Measurements from ENCODE around the gene GPR55.

The GPR55 gene

DNA sequence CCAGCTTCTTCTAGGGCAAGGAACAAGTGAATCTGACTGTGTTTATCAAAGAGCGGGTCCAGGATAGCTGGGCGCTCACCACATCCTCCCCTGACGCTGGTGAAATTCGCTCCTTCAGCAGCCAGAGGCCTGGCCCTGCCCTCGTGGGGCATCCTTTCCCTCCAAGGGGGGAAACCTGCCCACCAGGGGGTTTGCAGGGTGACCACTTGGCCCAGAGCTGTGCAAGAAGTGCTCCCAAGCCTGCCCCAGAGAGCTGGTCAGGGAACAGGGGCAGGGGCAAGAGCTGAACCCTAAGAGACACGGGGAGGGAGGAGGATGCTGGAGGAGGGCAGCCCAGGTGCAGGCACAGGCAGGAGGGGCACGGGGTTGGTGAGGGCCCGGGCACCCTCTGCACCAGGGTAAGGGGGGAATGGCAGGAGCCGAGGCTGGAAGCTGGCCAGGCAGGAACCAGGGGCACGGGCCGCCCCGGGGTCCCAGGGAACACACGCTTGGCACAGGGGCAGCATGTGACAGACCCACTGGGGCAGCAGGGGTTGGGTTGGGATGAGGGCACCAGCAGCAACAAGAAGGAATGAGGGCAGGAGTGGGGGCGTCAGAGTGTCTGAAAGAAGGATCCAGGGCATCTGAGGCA lies 2.8 kb upstream of the GPR55 start:
- peaks cover 0 to 5% of the 10 kb centered on the region in 2 donors for H3K4me1 ChIP-seq (ENCODE audit: control insufficient read depth in 1 of 2, insufficient read depth in 2 of 2, low read length in 2 of 2)
- H3K9ac ChIP-seq (ENCODE audit: low read depth in 1 of 2, low read length in 2 of 2) = no peak overlapping the region
- H3K4me3 ChIP-seq (ENCODE audit: low read depth in 1 of 2, low read length in 2 of 2) = no peak overlapping the region
- no peaks in the 10 kb centered on the region for H3K27me3 ChIP-seq (ENCODE audit: control insufficient read depth in 1 of 2, insufficient read depth in 2 of 2, low read length in 2 of 2)
- H3K9me3 ChIP-seq (ENCODE audit: control insufficient read depth in 1 of 2, low read length in 2 of 2) = no peaks in the 10 kb centered on the region
- H3K36me3 ChIP-seq (ENCODE audit: control insufficient read depth in 1 of 2, insufficient read depth in 2 of 2, low read length in 2 of 2) = no peaks in the 10 kb centered on the region
- H3K27ac ChIP-seq (ENCODE audit: low read depth, low read length) = no peak overlapping the region

DNA sequence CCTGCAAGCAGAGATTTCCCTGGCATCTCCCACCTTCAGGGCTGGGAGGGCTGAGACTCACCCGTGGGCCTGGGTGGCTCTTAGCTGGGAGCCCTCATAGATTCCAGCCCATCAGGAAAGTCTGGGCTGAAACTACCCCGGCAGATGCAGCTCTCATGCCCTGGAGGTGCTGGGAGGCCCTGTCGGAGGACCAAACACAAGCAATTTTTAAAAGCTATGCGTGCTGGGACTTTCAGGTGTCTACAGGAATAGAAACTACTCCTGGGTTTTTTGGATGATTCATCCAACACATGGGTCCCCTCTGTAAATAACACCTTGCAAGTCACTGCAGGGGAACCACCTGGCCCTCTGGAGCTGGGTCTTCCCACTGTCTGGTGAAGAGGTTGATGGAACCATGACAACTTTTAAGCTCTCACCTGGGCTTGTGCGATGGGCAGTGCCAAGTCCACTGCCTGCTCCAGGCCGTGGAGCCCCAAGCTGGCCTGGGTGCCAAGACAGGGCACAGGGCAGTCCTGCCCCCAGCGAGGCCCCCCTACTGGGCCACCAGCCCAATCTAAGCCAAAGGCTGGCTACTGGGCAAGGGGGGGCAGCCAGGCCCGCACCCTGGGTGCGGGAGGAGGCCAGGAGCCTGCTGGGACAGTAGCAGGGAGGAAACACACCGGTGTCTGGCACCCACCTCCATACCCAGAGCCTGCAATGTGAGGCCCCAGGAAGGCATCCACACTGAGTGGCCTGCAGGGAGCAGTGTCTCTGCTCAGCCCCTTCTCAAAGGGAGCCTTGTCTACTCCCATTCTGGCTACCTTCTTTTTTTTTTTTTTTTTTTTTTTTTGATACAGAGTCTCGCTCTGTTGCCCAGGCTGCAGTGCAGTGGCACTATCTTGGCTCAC lies 1.1 kb upstream of the GPR55 start:
- H3K27me3 ChIP-seq (ENCODE audit: control insufficient read depth in 1 of 2, insufficient read depth in 2 of 2, low read length in 2 of 2) = no peaks in the 10 kb centered on the region
- H3K4me1 ChIP-seq (ENCODE audit: control insufficient read depth in 1 of 2, insufficient read depth in 2 of 2, low read length in 2 of 2) = peaks cover 0 to 5% of the 10 kb centered on the region in 2 donors
- H3K9me3 ChIP-seq (ENCODE audit: control insufficient read depth in 1 of 2, low read length in 2 of 2) = no peaks in the 10 kb centered on the region
- no peak overlapping the region for H3K9ac ChIP-seq (ENCODE audit: low read depth in 1 of 2, low read length in 2 of 2)
- H3K4me3 ChIP-seq (ENCODE audit: low read depth in 1 of 2, low read length in 2 of 2) = no peak overlapping the region
- no peaks in the 10 kb centered on the region for H3K36me3 ChIP-seq (ENCODE audit: control insufficient read depth in 1 of 2, insufficient read depth in 2 of 2, low read length in 2 of 2)
- H3K27ac ChIP-seq (ENCODE audit: low read depth, low read length) = no peak overlapping the region

DNA sequence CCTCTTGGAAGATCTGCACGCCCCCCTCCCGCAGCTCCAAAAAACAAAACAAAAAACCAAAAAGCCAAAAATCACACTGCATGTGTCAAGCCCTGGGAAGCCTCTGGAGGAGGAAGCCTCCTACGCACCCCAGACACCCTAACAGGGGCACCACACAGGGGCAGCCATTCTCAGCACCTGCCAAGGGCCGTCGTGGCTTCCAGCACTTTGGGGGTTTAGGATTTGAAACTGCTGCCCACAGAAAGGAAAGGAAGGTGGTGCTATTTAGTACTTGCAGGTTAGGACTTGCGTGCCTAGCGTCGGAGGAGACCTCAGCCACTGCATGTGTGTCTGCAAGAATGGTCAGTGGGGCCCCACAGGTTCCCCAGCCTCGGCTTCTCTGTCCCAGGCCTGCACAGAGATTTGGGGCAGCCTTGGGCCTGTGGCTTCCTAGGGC lies 419 bp upstream of the GPR55 start:
- Histone ChIP-seq H3K4me1 (ENCODE audit: control insufficient read depth in 1 of 2, insufficient read depth in 2 of 2, low read length in 2 of 2) (peaks cover 0 to 5% of the 10 kb centered on the region in 2 donors), H3K27me3 (ENCODE audit: control insufficient read depth in 1 of 2, insufficient read depth in 2 of 2, low read length in 2 of 2) (no peaks in the 10 kb centered on the region), H3K9ac (ENCODE audit: low read depth in 1 of 2, low read length in 2 of 2) (no peak overlapping the region), H3K9me3 (ENCODE audit: control insufficient read depth in 1 of 2, low read length in 2 of 2) (no peaks in the 10 kb centered on the region), H3K27ac (ENCODE audit: low read depth, low read length) (no peak overlapping the region), H3K4me3 (ENCODE audit: low read depth in 1 of 2, low read length in 2 of 2) (no peak overlapping the region), H3K36me3 (ENCODE audit: control insufficient read depth in 1 of 2, insufficient read depth in 2 of 2, low read length in 2 of 2) (no peaks in the 10 kb centered on the region)

DNA sequence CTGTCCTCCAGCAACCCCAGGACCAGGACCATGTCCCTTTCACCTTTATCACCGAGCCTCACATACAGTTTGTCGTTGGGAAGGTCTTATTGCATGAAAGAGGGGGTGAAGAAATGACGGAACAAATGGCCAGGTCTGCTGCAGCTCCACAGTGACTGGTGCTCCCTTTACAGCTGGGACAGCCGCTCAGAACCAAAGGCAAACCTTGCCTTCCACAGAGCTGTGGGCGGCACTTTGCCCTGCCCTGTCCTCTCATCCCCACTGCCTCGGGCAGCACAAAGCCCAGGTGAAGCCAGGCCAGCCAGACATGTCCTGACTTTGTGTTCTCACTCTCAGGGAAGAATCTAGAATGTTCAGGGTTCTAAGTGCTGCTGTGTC lies 961 bp downstream of the GPR55 start:
- Histone ChIP-seq H3K4me3 (ENCODE audit: low read depth in 1 of 2, low read length in 2 of 2) (peak overlapping the region; percentile 25 to 57), H3K4me1 (ENCODE audit: control insufficient read depth in 1 of 2, insufficient read depth in 2 of 2, low read length in 2 of 2) (peaks cover 0 to 5% of the 10 kb centered on the region in 2 donors), H3K9ac (ENCODE audit: low read depth in 1 of 2, low read length in 2 of 2) (no peak overlapping the region), H3K27me3 (ENCODE audit: control insufficient read depth in 1 of 2, insufficient read depth in 2 of 2, low read length in 2 of 2) (no peaks in the 10 kb centered on the region), H3K36me3 (ENCODE audit: control insufficient read depth in 1 of 2, insufficient read depth in 2 of 2, low read length in 2 of 2) (no peaks in the 10 kb centered on the region), H3K27ac (ENCODE audit: low read depth, low read length) (no peak overlapping the region), H3K9me3 (ENCODE audit: control insufficient read depth in 1 of 2, low read length in 2 of 2) (no peaks in the 10 kb centered on the region)

DNA sequence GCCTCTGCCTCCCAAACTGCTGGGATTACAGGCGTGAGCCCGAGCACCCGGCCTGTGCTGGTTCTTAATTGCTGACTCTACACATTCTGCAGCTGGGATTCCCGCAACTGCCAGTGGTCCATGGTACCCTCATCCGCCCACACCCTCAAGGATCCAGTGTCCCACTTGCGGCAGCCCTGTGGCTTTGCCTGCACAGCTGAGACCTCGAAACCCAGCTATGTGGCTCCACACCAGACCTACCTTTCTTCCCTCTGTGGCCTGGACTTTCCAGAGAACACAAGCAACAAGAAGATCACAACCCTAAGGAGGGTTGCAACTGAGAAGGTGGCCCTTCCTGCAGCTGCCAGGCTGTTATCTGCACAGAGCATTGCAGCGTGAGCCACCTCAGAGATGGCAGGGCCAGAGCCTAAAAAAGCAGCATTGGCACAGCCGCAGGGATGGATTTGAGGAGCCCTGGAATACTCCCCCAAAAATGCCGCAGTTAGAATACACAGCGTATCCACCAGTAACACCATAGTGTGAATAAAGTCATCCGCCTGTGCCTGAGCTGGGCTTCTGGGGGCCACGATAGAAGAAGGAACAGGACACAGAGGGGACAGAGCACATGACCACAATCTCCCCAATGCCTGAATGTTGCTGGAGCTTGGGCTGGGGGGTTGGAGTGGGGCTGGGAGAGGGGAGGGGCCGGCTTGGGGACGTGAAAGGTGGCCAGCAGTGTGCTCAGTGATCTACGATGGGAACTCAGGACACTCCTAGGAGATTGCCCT lies 1.9 kb downstream of the GPR55 start:
- Histone ChIP-seq H3K36me3 (ENCODE audit: control insufficient read depth in 1 of 2, insufficient read depth in 2 of 2, low read length in 2 of 2) (no peaks in the 10 kb centered on the region), H3K27ac (ENCODE audit: low read depth, low read length) (no peak overlapping the region), H3K9ac (ENCODE audit: low read depth in 1 of 2, low read length in 2 of 2) (no peak overlapping the region), H3K9me3 (ENCODE audit: control insufficient read depth in 1 of 2, low read length in 2 of 2) (no peaks in the 10 kb centered on the region), H3K4me3 (ENCODE audit: low read depth in 1 of 2, low read length in 2 of 2) (no peak overlapping the region), H3K27me3 (ENCODE audit: control insufficient read depth in 1 of 2, insufficient read depth in 2 of 2, low read length in 2 of 2) (no peaks in the 10 kb centered on the region), H3K4me1 (ENCODE audit: control insufficient read depth in 1 of 2, insufficient read depth in 2 of 2, low read length in 2 of 2) (peaks cover 0 to 5% of the 10 kb centered on the region in 2 donors)

DNA sequence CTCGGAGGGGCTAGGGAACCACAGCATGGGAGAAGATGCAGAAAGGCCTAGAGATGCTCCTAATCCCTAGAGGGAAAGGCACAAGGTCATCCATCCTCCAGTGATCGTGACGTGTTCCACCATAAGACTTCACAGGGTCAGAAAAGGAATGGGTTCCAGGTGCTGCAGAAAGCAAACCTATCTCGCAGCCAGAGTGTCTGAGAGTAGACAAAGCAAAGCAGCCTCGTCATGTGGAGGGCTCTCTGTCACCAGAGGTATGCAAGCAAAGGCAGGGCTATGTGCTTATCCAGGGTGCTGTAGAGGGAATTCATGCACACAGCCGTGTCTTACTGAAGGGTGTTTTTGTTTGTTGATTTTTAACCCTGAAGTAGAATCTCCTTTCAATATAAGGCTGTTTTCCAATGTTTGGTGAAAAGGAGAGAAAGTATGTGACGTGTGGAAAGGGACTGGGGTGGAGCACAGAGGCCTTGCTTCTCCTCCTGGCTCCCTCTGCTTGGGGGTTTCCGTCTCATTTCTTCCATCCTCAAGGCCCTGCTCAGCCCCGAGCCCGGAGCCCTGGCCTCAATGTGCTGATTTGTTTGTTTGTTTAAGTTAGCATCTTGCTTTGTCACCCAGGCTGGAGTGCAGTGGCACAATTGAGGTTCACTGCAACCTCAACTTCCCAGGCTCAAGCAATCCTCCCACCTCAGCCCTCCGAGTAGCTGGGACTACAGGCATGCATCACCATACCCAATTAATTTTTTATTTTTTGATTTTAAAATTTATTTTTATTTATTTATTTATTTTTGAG lies 3.0 kb downstream of the GPR55 start:
- no peaks in the 10 kb centered on the region for H3K36me3 ChIP-seq (ENCODE audit: control insufficient read depth in 1 of 2, insufficient read depth in 2 of 2, low read length in 2 of 2)
- no peak overlapping the region for H3K27ac ChIP-seq (ENCODE audit: low read depth, low read length)
- no peaks in the 10 kb centered on the region for H3K9me3 ChIP-seq (ENCODE audit: control insufficient read depth in 1 of 2, low read length in 2 of 2)
- no peak overlapping the region for H3K9ac ChIP-seq (ENCODE audit: low read depth in 1 of 2, low read length in 2 of 2)
- no peak overlapping the region for H3K4me3 ChIP-seq (ENCODE audit: low read depth in 1 of 2, low read length in 2 of 2)
- H3K4me1 ChIP-seq (ENCODE audit: control insufficient read depth in 1 of 2, insufficient read depth in 2 of 2, low read length in 2 of 2) = peaks cover 0 to 5% of the 10 kb centered on the region in 2 donors
- H3K27me3 ChIP-seq (ENCODE audit: control insufficient read depth in 1 of 2, insufficient read depth in 2 of 2, low read length in 2 of 2) = no peaks in the 10 kb centered on the region

DNA sequence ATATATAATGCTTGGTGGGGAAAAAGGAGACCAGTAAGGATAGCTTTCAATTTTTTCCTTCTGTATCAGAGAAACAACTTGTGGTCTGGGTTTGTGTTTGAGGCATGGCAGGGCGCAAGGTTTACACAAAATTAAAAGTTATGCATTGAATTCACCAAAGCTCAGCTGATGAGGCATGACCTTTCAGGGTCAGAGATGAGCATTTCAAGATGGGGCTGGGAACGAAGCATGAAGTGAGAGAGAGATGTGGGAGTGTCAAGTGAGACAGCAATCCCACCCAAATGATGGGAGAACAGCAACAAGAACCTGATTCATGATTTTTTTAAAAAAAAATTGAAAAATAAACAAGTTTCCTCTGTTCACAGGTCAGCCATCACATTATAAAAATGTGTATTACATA lies 4.9 kb downstream of the GPR55 start:
- Histone ChIP-seq H3K9ac (ENCODE audit: low read depth in 1 of 2, low read length in 2 of 2) (no peak overlapping the region), H3K36me3 (ENCODE audit: control insufficient read depth in 1 of 2, insufficient read depth in 2 of 2, low read length in 2 of 2) (no peaks in the 10 kb centered on the region), H3K27me3 (ENCODE audit: control insufficient read depth in 1 of 2, insufficient read depth in 2 of 2, low read length in 2 of 2) (no peaks in the 10 kb centered on the region), H3K27ac (ENCODE audit: low read depth, low read length) (no peak overlapping the region), H3K4me3 (ENCODE audit: low read depth in 1 of 2, low read length in 2 of 2) (no peak overlapping the region), H3K9me3 (ENCODE audit: control insufficient read depth in 1 of 2, low read length in 2 of 2) (no peaks in the 10 kb centered on the region), H3K4me1 (ENCODE audit: control insufficient read depth in 1 of 2, insufficient read depth in 2 of 2, low read length in 2 of 2) (peaks cover 0 to 5% of the 10 kb centered on the region in 2 donors)

DNA sequence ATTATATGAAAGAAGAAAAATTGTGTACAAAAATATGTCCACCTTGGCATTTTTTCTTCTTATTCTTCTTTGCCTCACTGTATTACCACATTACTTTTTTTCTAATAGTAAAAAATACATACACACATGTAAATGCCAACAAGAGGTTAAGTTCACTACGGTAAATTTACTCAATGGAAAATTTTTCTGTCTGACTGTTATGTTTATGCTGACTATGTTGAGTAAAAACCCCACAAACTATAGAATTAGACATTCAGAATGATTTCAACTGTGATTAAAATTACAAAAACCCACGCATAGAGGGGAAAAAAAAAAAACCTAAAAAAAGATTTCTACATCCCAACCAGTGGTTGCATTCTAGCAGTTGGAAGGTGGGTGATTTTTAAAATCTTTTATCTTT lies 5.4 kb downstream of the GPR55 start:
- no peak overlapping the region for H3K27ac ChIP-seq (ENCODE audit: low read depth, low read length)
- H3K9me3 ChIP-seq (ENCODE audit: control insufficient read depth in 1 of 2, low read length in 2 of 2) = no peaks in the 10 kb centered on the region
- no peaks in the 10 kb centered on the region for H3K27me3 ChIP-seq (ENCODE audit: control insufficient read depth in 1 of 2, insufficient read depth in 2 of 2, low read length in 2 of 2)
- H3K4me3 ChIP-seq (ENCODE audit: low read depth in 1 of 2, low read length in 2 of 2) = no peak overlapping the region
- H3K4me1 ChIP-seq (ENCODE audit: control insufficient read depth in 1 of 2, insufficient read depth in 2 of 2, low read length in 2 of 2) = peaks cover 0 to 5% of the 10 kb centered on the region in 2 donors
- H3K9ac ChIP-seq (ENCODE audit: low read depth in 1 of 2, low read length in 2 of 2) = no peak overlapping the region
- no peaks in the 10 kb centered on the region for H3K36me3 ChIP-seq (ENCODE audit: control insufficient read depth in 1 of 2, insufficient read depth in 2 of 2, low read length in 2 of 2)

DNA sequence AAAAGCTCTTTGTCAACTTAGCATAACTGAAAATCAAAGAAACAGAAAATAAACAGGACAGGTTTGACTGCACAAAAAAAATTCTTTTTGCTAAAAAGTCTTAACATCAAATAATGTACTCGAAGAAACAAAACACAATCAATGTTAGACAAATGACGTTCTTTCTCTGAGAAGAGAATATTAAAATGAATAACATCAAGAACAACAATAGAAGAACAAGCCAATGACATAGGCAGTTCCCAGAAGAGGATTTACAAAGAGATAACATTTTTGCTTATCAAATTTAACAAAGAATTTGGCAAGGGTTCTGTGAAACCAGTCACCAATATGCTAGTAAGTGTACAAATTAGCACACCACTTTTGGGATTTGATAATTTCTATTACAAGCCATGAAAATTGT lies 5.8 kb downstream of the GPR55 start:
- Histone ChIP-seq H3K9ac (ENCODE audit: low read depth in 1 of 2, low read length in 2 of 2) (no peak overlapping the region), H3K9me3 (ENCODE audit: control insufficient read depth in 1 of 2, low read length in 2 of 2) (no peaks in the 10 kb centered on the region), H3K4me1 (ENCODE audit: control insufficient read depth in 1 of 2, insufficient read depth in 2 of 2, low read length in 2 of 2) (peaks cover 0 to 2% of the 10 kb centered on the region in 2 donors), H3K4me3 (ENCODE audit: low read depth in 1 of 2, low read length in 2 of 2) (no peak overlapping the region), H3K27me3 (ENCODE audit: control insufficient read depth in 1 of 2, insufficient read depth in 2 of 2, low read length in 2 of 2) (no peaks in the 10 kb centered on the region), H3K36me3 (ENCODE audit: control insufficient read depth in 1 of 2, insufficient read depth in 2 of 2, low read length in 2 of 2) (no peaks in the 10 kb centered on the region), H3K27ac (ENCODE audit: low read depth, low read length) (no peak overlapping the region)
